ENCODE results near the gene SFI1.

GRCh38 chr22:31611061-31611760, 114.9 kb downstream of the SFI1 start:
- TF ChIP-seq CTCF (IDR thresholded peaks at IDR 0.05 in 8 of 11, conservative IDR thresholded peaks at IDR 0.05 in 3 of 11), result peak in 3 of 11 experiments; percentile 13 to 38 (median 27)
- no peak for TF ChIP-seq POLR2A (IDR thresholded peaks at IDR 0.05)
